Activated CD8-positive, alpha-beta memory T cell treated with anti-CD3 and anti-CD28 coated beads for 1 hour (primary cell): Measurements from ENCODE around the gene EIF4G3.
"Not testable (repeated sequence)": the region's sequence is repeated elsewhere in the genome, so short reads cannot be mapped to it uniquely, and the experiment has no call there.

Experiments
- DNase-seq, 2 donors: peaks; one replicate each; pipeline ENCODE4 v3.0.0-alpha.2; 2020; ENCODE audit warnings: low read depth in 1 of 2; ENCODE audit errors: extremely low read depth in 1 of 2

EIF4G3 gene

GRCh38 chr1:21153388-21153787 is 23.3 kb downstream of the EIF4G3 start:
- no peak for DNase-seq

DNA sequence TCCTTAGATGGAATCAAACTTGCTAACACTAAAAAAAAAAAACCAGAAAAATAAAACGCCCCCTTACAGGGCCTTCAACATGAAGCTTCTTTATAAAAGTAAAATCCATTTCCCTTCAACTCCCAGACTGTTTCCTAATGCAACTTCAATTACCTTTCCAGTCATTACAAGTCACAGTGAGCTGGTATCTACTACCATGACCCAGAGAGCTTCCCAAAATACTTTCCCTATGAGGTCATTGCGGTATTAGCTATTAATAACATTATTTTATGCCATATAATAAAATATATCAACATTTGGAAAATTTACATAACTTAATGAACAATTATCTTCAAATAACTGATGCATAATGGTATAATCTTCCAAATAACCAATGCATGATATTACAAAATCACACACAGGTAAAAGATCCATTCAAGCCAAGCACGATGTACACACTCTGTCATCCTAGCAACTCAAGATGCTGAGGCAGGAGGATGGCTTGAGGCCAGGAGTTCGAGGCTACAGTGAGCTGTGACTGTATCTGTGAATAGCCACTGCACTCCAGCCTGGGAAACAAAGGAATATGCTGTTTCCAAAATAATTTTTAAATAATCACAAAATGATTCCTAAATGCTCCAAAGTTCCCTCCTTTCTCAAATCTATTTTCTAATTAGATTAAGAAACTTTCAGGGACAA is 24.1 kb downstream of the EIF4G3 start:
- no peak for DNase-seq

DNA sequence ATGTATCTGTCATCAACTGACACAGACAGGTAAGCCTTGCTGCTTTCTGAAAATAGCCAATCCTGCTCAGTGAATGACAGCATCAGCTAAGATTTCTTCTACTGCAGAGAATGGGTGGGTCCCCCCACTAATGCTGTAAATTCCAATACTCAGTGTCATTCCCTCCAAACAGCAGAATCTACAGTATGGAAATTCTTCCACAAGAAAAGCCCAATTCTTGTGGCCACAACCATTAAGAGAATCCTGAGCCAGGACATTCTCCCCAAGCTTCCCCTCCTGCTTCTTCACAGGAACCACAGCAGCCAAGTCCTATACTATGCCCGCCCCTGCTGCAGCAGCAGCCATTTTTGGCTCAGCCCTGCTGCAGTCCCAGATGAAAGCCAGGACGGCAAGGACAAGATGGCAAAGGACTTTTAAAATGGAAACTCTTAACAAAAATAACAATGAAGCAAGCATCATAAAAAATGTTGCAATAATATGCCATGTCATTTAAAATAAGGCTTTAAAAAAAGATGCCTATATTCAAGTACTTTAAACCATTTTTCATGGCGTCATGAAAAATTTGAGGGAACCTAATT is 26.8 kb downstream of the EIF4G3 start:
- no peak for DNase-seq

- no peak for DNase-seq
These were observed 27.3 kb downstream of the EIF4G3 start for GRCh38 chr1:21149430-21149854.

- no peak for DNase-seq
These were observed 32.9 kb downstream of the EIF4G3 start for GRCh38 chr1:21143752-21144151.

DNA sequence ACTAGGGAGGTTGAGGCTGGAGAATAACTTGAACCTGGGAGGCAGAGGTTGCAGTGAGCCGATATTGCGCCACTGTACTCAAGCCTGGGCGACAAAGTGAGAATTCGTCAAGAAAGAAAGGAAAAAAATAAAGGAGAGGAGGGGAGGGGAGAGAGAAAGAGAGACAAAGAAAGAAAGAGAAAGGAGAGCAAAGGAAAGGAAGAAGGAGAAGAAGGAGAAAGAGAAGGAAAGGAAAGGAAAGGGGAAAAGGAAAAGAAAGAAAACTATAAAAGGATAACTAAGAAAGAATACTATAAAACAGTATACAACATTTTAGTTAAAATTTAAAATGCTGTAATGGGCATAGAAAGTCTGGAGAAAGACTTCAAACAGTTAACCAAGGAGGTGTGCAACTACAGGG is 33.6 kb downstream of the EIF4G3 start:
- no peak for DNase-seq

DNA sequence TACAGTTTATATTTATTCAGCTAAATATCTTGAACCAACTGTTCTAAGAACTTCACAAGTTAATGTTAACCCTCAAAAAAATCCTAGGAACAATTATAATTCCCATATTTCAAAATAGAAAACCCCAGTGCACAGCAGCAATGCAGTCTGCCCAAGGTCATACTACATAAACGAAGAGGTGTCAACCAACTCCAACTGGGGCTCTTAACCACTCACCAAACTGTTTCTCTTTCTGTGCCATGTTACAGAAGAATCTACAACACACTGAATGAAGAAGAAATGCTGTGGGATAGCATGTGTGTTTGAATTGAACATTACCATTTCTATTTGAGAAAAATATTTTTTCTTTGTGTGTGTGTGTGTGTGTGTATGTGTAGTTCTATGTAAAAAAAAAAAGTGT is 35.7 kb downstream of the EIF4G3 start:
- DNase-seq = no peak

GRCh38 chr1:21139601-21140000 is 37.1 kb downstream of the EIF4G3 start:
- no peak for DNase-seq

GRCh38 chr1:21136344-21136743 is 40.4 kb downstream of the EIF4G3 start:
- DNase-seq = not testable (repeated sequence)

GRCh38 chr1:21131200-21131599 is 45.5 kb downstream of the EIF4G3 start:
- no peak for DNase-seq

GRCh38 chr1:21129407-21129806 is 47.3 kb downstream of the EIF4G3 start:
- no peak for DNase-seq

DNA sequence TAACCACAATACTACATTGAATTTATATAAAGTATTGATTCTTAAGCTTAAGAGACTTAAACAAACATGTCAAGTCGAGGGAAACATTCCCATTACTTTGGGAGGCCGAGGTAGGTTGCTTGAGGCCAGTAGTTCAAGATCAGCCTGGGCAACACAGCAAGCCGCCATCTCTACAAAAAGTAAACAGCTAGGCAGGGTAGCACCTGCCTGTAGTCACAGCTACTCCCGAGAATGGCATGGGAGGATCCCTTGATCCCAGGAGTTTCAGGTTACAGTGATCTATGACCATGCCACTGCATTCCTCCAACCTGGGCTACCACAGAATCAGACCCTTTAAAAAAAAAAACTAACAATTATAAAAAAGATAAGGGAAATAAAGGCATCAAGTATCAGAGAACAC is 50.4 kb downstream of the EIF4G3 start:
- DNase-seq = no peak

DNA sequence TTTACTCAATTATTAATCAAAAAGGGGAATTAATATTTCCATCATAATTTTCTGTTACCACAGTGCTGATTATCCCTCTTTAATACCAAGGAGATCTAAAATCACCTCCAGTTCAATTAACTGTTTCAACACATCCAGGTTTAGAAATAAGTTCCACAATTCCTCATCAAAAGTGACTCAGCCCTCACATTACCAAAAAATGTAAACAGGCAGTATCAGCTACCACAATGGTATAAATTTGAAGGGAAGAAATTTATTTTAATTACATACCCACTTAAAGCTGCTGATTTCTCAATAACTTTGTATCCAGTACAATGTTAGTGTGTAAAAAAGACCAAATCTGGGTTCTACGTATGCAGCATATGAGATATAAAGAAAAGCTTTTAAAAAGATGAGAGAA is 51.9 kb downstream of the EIF4G3 start:
- no peak for DNase-seq

- DNase-seq = no peak
These were observed 53.3 kb downstream of the EIF4G3 start for GRCh38 chr1:21123287-21123948.

DNA sequence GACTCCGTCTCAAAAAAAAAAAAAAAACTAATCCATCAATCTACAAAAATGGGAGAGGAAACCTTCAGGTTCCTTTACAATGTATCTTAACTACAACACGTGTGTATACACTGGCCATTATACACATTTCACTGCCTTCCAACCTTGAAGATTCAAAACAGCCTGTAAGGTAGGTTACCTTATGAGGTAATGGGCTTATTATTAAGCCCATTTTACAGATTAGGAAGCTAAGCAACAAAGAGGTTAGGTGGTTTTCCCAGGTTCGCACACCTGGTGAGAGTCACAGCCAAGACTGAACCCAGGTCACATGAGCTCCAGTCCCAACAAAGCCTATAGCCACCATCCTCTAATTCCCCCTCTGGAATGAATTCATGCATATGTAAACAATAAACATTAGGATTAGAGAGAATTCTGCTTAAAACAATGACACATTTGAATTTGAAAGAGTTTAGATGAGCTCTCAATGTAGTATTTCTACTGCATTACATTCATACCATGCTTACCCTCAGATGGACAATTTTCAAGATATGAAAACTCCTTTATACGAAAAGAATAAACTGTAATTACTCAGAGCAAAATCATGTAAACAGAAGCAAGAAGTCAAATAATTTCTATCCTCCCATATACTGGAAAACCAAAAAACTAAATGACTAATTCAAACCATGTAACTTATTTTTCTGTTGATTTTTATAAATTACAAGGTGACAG is 54.8 kb downstream of the EIF4G3 start:
- DNase-seq = no peak

DNA sequence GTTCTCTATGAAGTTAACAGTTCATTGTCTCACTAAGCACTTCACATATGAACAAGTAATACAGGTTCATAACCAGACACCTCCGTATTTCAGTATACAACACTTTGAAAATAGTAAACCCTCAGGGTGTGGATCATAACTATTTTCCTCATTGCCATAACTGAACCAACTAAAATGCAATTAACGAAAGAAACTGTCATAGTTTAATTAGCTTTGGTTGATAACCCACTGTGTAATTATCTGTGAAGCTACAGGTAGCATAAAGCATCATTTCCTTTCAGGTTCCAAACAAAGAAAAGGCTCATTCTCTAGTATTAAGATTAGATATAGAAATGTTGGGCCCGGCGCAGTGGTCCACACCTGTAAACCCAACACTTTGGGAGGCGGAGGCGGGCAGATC is 58.5 kb downstream of the EIF4G3 start:
- DNase-seq = no peak

- DNase-seq = no peak
These were observed 59.1 kb downstream of the EIF4G3 start for GRCh38 chr1:21117597-21118001.

DNA sequence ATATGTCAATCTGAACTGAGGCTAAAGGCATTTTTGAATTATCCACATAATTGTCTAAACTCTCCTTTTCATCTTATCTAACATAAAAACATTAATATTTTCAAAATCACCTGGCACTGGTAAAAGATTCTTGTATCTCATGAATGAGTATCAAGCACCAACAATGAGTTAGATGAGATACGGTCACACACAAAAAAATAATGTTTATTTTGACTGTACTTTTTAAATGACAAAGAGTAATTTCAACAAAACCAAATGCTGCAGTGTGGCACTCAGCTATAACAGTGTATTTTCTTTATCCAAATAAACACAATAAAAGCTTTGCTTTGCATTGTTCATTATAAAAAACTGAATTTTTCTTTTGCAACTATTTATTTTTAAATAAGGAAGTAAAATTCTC is 59.5 kb downstream of the EIF4G3 start:
- no peak for DNase-seq

- DNase-seq = no peak
These were observed 61.5 kb downstream of the EIF4G3 start for GRCh38 chr1:21115098-21115760.

DNA sequence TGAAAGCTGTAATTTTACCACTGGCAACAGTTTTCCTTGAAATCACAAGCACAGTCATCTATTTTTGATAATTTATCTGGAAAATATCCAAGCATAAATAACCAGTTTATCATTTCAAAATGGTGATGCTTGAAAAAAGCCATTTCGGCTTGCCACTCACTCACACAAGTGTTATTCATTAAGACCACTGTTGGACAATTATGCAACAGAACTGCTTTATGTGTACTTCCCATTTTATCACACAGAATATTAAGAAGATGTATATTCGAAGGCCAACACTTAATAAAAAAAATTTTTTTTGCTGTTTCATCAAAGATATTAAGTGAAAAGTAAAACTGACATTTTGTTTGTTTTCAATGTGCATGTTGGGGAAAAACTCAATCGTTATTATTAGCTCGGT is 62.3 kb downstream of the EIF4G3 start:
- no peak for DNase-seq

GRCh38 chr1:21110163-21110562 is 66.5 kb downstream of the EIF4G3 start:
- DNase-seq = no peak
